ENCODE results near the gene SLC45A2.

DNA sequence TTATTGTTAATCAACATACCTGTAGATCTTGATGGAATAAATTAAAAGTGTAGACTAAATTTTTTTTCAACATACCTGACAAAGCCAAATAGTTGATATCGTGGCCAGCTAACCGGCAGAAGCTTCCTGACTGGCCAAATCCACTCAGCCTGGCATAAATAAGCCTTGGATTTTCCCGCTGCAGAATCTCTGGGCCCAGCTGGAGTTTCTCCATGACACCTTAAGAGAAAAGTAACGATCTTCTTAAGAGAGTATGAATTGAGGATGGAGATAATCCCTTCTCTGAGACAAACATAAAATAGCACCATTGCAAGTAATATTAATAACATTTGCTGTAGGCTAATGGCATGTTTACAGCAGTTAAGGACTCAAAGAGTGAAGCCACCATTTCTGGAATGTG is 21.2 kb upstream of the SLC45A2 start:
- TF ChIP-seq CREB1 (IDR thresholded peaks at IDR 0.05; ENCODE audit: low read depth) (no peak), CEBPB (IDR thresholded peaks at IDR 0.05) (no peak), EP300 (IDR thresholded peaks at IDR 0.05; ENCODE audit: borderline replicate concordance) (no peak), ZBTB7A (IDR thresholded peaks at IDR 0.05; ENCODE audit: low read depth) (no peak), YY1 (IDR thresholded peaks at IDR 0.05; ENCODE audit: low read depth) (no peak), NFIC (IDR thresholded peaks at IDR 0.05) (no peak), RAD21 (IDR thresholded peaks at IDR 0.05; ENCODE audit: low read depth) (no peak)
- TF ChIP-seq, protein P1, sequence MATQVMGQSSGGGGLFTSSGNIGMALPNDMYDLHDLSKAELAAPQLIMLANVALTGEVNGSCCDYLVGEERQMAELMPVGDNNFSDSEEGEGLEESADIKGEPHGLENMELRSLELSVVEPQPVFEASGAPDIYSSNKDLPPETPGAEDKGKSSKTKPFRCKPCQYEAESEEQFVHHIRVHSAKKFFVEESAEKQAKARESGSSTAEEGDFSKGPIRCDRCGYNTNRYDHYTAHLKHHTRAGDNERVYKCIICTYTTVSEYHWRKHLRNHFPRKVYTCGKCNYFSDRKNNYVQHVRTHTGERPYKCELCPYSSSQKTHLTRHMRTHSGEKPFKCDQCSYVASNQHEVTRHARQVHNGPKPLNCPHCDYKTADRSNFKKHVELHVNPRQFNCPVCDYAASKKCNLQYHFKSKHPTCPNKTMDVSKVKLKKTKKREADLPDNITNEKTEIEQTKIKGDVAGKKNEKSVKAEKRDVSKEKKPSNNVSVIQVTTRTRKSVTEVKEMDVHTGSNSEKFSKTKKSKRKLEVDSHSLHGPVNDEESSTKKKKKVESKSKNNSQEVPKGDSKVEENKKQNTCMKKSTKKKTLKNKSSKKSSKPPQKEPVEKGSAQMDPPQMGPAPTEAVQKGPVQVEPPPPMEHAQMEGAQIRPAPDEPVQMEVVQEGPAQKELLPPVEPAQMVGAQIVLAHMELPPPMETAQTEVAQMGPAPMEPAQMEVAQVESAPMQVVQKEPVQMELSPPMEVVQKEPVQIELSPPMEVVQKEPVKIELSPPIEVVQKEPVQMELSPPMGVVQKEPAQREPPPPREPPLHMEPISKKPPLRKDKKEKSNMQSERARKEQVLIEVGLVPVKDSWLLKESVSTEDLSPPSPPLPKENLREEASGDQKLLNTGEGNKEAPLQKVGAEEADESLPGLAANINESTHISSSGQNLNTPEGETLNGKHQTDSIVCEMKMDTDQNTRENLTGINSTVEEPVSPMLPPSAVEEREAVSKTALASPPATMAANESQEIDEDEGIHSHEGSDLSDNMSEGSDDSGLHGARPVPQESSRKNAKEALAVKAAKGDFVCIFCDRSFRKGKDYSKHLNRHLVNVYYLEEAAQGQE (IDR thresholded peaks at IDR 0.05; ENCODE audit: low read depth), result no peak
- TF ChIP-seq, protein P2, sequence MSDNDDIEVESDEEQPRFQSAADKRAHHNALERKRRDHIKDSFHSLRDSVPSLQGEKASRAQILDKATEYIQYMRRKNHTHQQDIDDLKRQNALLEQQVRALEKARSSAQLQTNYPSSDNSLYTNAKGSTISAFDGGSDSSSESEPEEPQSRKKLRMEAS (IDR thresholded peaks at IDR 0.05), result no peak
